ENCODE data around the gene SLC6A1. TPM values are rescaled to one million over a fixed set of nuclear protein-coding genes. Genes with fewer than 3 reads are reported as not detected.

SLC6A1 gene
- total and polyA plus RNA-seq, 2 of the 4 experiments (the other 2 are of a cell fraction) = 0.02 TPM; not detected in 1

- H3K9ac ChIP-seq (ENCODE audit: low read depth, low read length) = no peak overlapping the region
- no peak overlapping the region for H3K27ac ChIP-seq (ENCODE audit: insufficient read depth, low read length)
- intact Hi-C loops (cut with micrococcal nuclease) = no loop called here
- no peak overlapping the region for H2BK20ac ChIP-seq (ENCODE audit: low read depth, low read length)
- ChIA-PET POLR2A (ENCODE audit: unreplicated experiment) (no interaction called here), CTCF (no interaction called here)
- H3K18ac ChIP-seq (ENCODE audit: low read depth, low read length) = no peak overlapping the region
- TF ChIP-seq SMC3 (IDR thresholded peaks at IDR 0.05; ENCODE audit: low read depth, low read length) (no peak), MAFK (IDR thresholded peaks at IDR 0.05; ENCODE audit: low read depth, low read length) (no peak), RFX5 (IDR thresholded peaks at IDR 0.05; ENCODE audit: low read depth, low read length) (no peak), MXI1 (IDR thresholded peaks at IDR 0.05; ENCODE audit: borderline replicate concordance, low read depth, low read length) (no peak), NFE2L2 (IDR thresholded peaks at IDR 0.05; ENCODE audit: low read depth, low read length) (no peak), ELK1 (IDR thresholded peaks at IDR 0.05; ENCODE audit: borderline replicate concordance, low read depth, low read length) (no peak), RAD21 (IDR thresholded peaks at IDR 0.05; ENCODE audit: low read length) (no peak), CEBPB (IDR thresholded peaks at IDR 0.05; ENCODE audit: low read depth, low read length) (no peak), CTCF (conservative IDR thresholded peaks at IDR 0.05; ENCODE audit: low read depth, low read length) (no peak), POLR2A (IDR thresholded peaks at IDR 0.05; ENCODE audit: low read depth, low read length) (no peak)
- 0 out of 2 replicates have a peak, but pooled peaks cover 4% of the 10 kb centered on the region for H3K9me1 ChIP-seq (ENCODE audit: insufficient read depth, low read length)
- no peak overlapping the region for H4K5ac ChIP-seq (ENCODE audit: low read depth, low read length)
- in situ Hi-C loops (cut with MboI; ENCODE audit: low sequenced_read_pairs) = loop anchor here (5.0 kb wide), 1 partner anchor 105 kb away; no protein-coding TSS in a partner anchor
- H2AK9ac ChIP-seq (replicated peaks; ENCODE audit: low read depth, low read length, poor library complexity) = no peak overlapping the region
- peaks cover 35% of the 10 kb centered on the region for H3K27me3 ChIP-seq (ENCODE audit: control insufficient read depth, insufficient read depth, low read length)
- BruUV-seq (replicated peaks) = no TSS peak
- no peak overlapping the region for H3K56ac ChIP-seq (ENCODE audit: extremely low read depth, insufficient read depth, low read length)
- no peak overlapping the region for H3K4me3 ChIP-seq (ENCODE audit: insufficient read depth, low read depth, low read length)
- no peak overlapping the region for H3K14ac ChIP-seq (replicated peaks; ENCODE audit: low read depth, low read length)
- no peak overlapping the region for H2BK15ac ChIP-seq (ENCODE audit: low read depth, low read length)
- no peaks in the 10 kb centered on the region for H3K4me1 ChIP-seq (ENCODE audit: control insufficient read depth, insufficient read depth, low read length)
- no peak overlapping the region for H2AK5ac ChIP-seq (ENCODE audit: low read depth, low read length)
- no peak for DNase-seq
- H3K4me2 ChIP-seq (ENCODE audit: low read depth, low read length) = no peak overlapping the region
- ATAC-seq (ENCODE audit: low read depth) = no peak
- no peak overlapping the region for H2AFZ ChIP-seq (replicated peaks; ENCODE audit: low read length, poor library complexity)
- no peak overlapping the region for H4K8ac ChIP-seq (ENCODE audit: low read depth in 2 of 2, low read length in 2 of 2)
- no peaks in the 10 kb centered on the region for H3K36me3 ChIP-seq (ENCODE audit: control insufficient read depth, insufficient read depth, low read length)
- no peaks in the 10 kb centered on the region for H3K79me1 ChIP-seq (ENCODE audit: low read depth in 1 of 2, low read length in 2 of 2)
- no peak overlapping the region for H4K91ac ChIP-seq (ENCODE audit: insufficient read depth, low read depth, low read length)
- no peak overlapping the region for H3K4ac ChIP-seq (ENCODE audit: low read depth, low read length)
- dilution Hi-C loops (cut with HindIII; ENCODE audit: low sequenced_read_pairs, unreplicated experiment) = no loop called here
- H2BK5ac ChIP-seq (ENCODE audit: low read depth, low read length, poor library complexity, severe bottlenecking) = no peak overlapping the region
- no peak overlapping the region for H2BK120ac ChIP-seq (ENCODE audit: low read depth, low read length)
- WGBS, 2 experiments (ENCODE audit: extremely low coverage in 2 of 2, insufficient read length in 1 of 2) = no CpG with 5 or more reads among the region's 3 CpGs
- 0 out of 2 replicates have a peak, but pooled peaks cover 4% of the 10 kb centered on the region for H4K20me1 ChIP-seq (ENCODE audit: insufficient read depth, low read length)
- no peak overlapping the region for H3K23ac ChIP-seq (ENCODE audit: low read depth, low read length)
- no peaks in the 10 kb centered on the region for H3K9me3 ChIP-seq (ENCODE audit: control insufficient read depth, insufficient read depth, low read length)
Observed at GRCh38 chr3:10952525-10952924, 40.0 kb upstream of the SLC6A1 start.

All from IMR-90 (cell line).